Activated CD8-positive, alpha-beta memory T cell treated with anti-CD3 and anti-CD28 coated beads, Interleukin-2, amount 50 U/mL, for 24 hours (primary cell): ENCODE results near the gene HS3ST3B1.

Experiments
- DNase-seq: peaks from one replicate; pipeline ENCODE4 v3.0.0-alpha.2; 2020; ENCODE audit errors: extremely low read depth

HS3ST3B1 gene

GRCh38 chr17:14354807-14355206 is 53.9 kb downstream of the HS3ST3B1 start:
- DNase-seq: no peak

- no peak for DNase-seq
These were observed 54.7 kb downstream of the HS3ST3B1 start for GRCh38 chr17:14355556-14355955.

- DNase-seq: peak; percentile 30
These were observed 58.5 kb downstream of the HS3ST3B1 start for GRCh38 chr17:14359163-14360020.

- DNase-seq: no peak
These were observed 60.0 kb downstream of the HS3ST3B1 start for GRCh38 chr17:14360856-14361255.

- DNase-seq: no peak
These were observed 60.6 kb downstream of the HS3ST3B1 start for GRCh38 chr17:14361470-14361869.

- no peak for DNase-seq
These were observed 61.1 kb downstream of the HS3ST3B1 start for GRCh38 chr17:14361945-14362508.

GRCh38 chr17:14366199-14366598 is 65.3 kb downstream of the HS3ST3B1 start:
- DNase-seq: no peak

GRCh38 chr17:14372461-14372860 is 71.6 kb downstream of the HS3ST3B1 start:
- no peak for DNase-seq

GRCh38 chr17:14372905-14373613 is 72.2 kb downstream of the HS3ST3B1 start:
- no peak for DNase-seq

- DNase-seq: no peak
These were observed 72.9 kb downstream of the HS3ST3B1 start for GRCh38 chr17:14373614-14374259.

- no peak for DNase-seq
These were observed 73.4 kb downstream of the HS3ST3B1 start for GRCh38 chr17:14374268-14374667.

- DNase-seq: no peak
These were observed 75.8 kb downstream of the HS3ST3B1 start for GRCh38 chr17:14376666-14377065.

- no peak for DNase-seq
These were observed 80.7 kb downstream of the HS3ST3B1 start for GRCh38 chr17:14381606-14382005.

GRCh38 chr17:14387036-14387435 is 86.2 kb downstream of the HS3ST3B1 start:
- DNase-seq: no peak

GRCh38 chr17:14389681-14390080 is 88.8 kb downstream of the HS3ST3B1 start:
- DNase-seq: no peak

- DNase-seq: no peak
These were observed 92.8 kb downstream of the HS3ST3B1 start for GRCh38 chr17:14393723-14394122.

- no peak for DNase-seq
These were observed 94.4 kb downstream of the HS3ST3B1 start for GRCh38 chr17:14395255-14395654.

GRCh38 chr17:14396547-14396946 is 95.7 kb downstream of the HS3ST3B1 start:
- DNase-seq: no peak

GRCh38 chr17:14398766-14399165 is 97.9 kb downstream of the HS3ST3B1 start:
- DNase-seq: no peak
